ENCODE results near the gene STK32B.

The STK32B gene

GRCh38 chr4:5403746-5404497 lies 352.6 kb downstream of the STK32B start:
- H3K4me1 ChIP-seq (ENCODE audit: control insufficient read depth in 1 of 2, insufficient read depth in 1 of 2, low read depth in 1 of 2, low read length in 1 of 2) = no peaks in the 10 kb centered on the region
- H3K9me3 ChIP-seq = peaks cover 12% of the 10 kb centered on the region
- no peaks in the 10 kb centered on the region for H3K36me3 ChIP-seq
- no peaks in the 10 kb centered on the region for H3K27me3 ChIP-seq
- TF ChIP-seq CTCF (IDR thresholded peaks at IDR 0.05) = no peak
- no peak overlapping the region for H3K4me3 ChIP-seq (ENCODE audit: low read depth in 1 of 2, low read length in 1 of 2)
- no peak overlapping the region for H3K27ac ChIP-seq

- H3K9me3 ChIP-seq = peaks cover 12% of the 10 kb centered on the region
- H3K4me3 ChIP-seq (ENCODE audit: low read depth in 1 of 2, low read length in 1 of 2) = no peak overlapping the region
- H3K27me3 ChIP-seq = no peaks in the 10 kb centered on the region
- H3K4me1 ChIP-seq (ENCODE audit: control insufficient read depth in 1 of 2, insufficient read depth in 1 of 2, low read depth in 1 of 2, low read length in 1 of 2) = no peaks in the 10 kb centered on the region
- no peaks in the 10 kb centered on the region for H3K36me3 ChIP-seq
- H3K27ac ChIP-seq = no peak overlapping the region
- TF ChIP-seq CTCF (IDR thresholded peaks at IDR 0.05) = no peak
Measured at GRCh38 chr4:5409237-5409636, 358.0 kb downstream of the STK32B start.

GRCh38 chr4:5409972-5410618 lies 358.8 kb downstream of the STK32B start:
- no peak for TF ChIP-seq CTCF (IDR thresholded peaks at IDR 0.05)
- Histone ChIP-seq H3K4me1 (ENCODE audit: control insufficient read depth in 1 of 2, insufficient read depth in 1 of 2, low read depth in 1 of 2, low read length in 1 of 2) (no peaks in the 10 kb centered on the region), H3K9me3 (peaks cover 9% of the 10 kb centered on the region), H3K27ac (no peak overlapping the region), H3K27me3 (no peaks in the 10 kb centered on the region), H3K4me3 (ENCODE audit: low read depth in 1 of 2, low read length in 1 of 2) (no peak overlapping the region), H3K36me3 (no peaks in the 10 kb centered on the region)

GRCh38 chr4:5412296-5412695 lies 361.0 kb downstream of the STK32B start:
- TF ChIP-seq CTCF (IDR thresholded peaks at IDR 0.05) = no peak

GRCh38 chr4:5412751-5413150 lies 361.5 kb downstream of the STK32B start:
- Histone ChIP-seq H3K27me3 (no peaks in the 10 kb centered on the region), H3K4me3 (ENCODE audit: low read depth in 1 of 2, low read length in 1 of 2) (no peak overlapping the region), H3K27ac (no peak overlapping the region), H3K36me3 (no peaks in the 10 kb centered on the region), H3K4me1 (ENCODE audit: control insufficient read depth in 1 of 2, insufficient read depth in 1 of 2, low read depth in 1 of 2, low read length in 1 of 2) (no peaks in the 10 kb centered on the region), H3K9me3 (no peaks in the 10 kb centered on the region)
- TF ChIP-seq CTCF (IDR thresholded peaks at IDR 0.05) = no peak

More at GRCh38 chr4:5412296-5412695, 361.0 kb downstream of the STK32B start:
- H3K9me3 ChIP-seq = no peaks in the 10 kb centered on the region
- no peaks in the 10 kb centered on the region for H3K27me3 ChIP-seq
- H3K36me3 ChIP-seq = no peaks in the 10 kb centered on the region
- no peak overlapping the region for H3K27ac ChIP-seq
- H3K4me1 ChIP-seq (ENCODE audit: control insufficient read depth in 1 of 2, insufficient read depth in 1 of 2, low read depth in 1 of 2, low read length in 1 of 2) = no peaks in the 10 kb centered on the region
- H3K4me3 ChIP-seq (ENCODE audit: low read depth in 1 of 2, low read length in 1 of 2) = no peak overlapping the region

Data from neutrophil (primary cell).